Tibial nerve (tissue), 4 donors: Measurements from ENCODE around the gene GAS2L1.

Source experiments
- CTCF ChIP-seq, 5 experiments: fragments of 200-600 bp in 3 of 5; fragments of 450-650 bp in 2 of 5; sonication (generic) in 3 of 5; IDR thresholded peaks; one replicate each; pipeline ENCODE4 v1.5.1; 2016 to 2019; ENCODE audit warnings: antibody characterized with exemption in 5 of 5, mild to moderate bottlenecking in 3 of 5, moderate library complexity in 2 of 5
- EP300 ChIP-seq, 2 donors: sonication (generic); formaldehyde crosslinking; IDR thresholded peaks; one replicate each; pipeline ENCODE4 v1.6.1; 2017; ENCODE audit warnings: antibody characterized with exemption in 2 of 2, mild to moderate bottlenecking in 1 of 2
- POLR2A ChIP-seq, 2 donors: fragments of 450-650 bp; IDR thresholded peaks; one replicate each; pipeline ENCODE4 v1.6.1; 2017; ENCODE audit warnings: antibody characterized with exemption in 2 of 2, mild to moderate bottlenecking in 2 of 2, moderate library complexity in 2 of 2

GRCh38 chr22:29291215-29291614, 15.2 kb upstream of the GAS2L1 start:
- TF ChIP-seq POLR2A (IDR thresholded peaks at IDR 0.05): no peak
- no peak for TF ChIP-seq CTCF (IDR thresholded peaks at IDR 0.05)
- TF ChIP-seq EP300 (IDR thresholded peaks at IDR 0.05): no peak
